ENCODE data around the gene PGA5. TPM values are rescaled to one million over a fixed set of nuclear protein-coding genes. Genes with fewer than 3 reads are reported as not detected.
A peak's percentile ranks its signal among the peaks of the same experiment; 100 is the strongest.

Gene PGA5
- total RNA-seq, 6 experiments from 2014 or later: 0.20 to 1.00 TPM; not detected in 4

- H3K27me3 ChIP-seq: no peaks in the 10 kb centered on the region
- TF ChIP-seq CTCF (IDR thresholded peaks at IDR 0.05): peak; percentile 81 to 92 (median 86)
- TF ChIP-seq POLR2A (IDR thresholded peaks at IDR 0.05): no peak
- peak; percentile 64 to 76 (median 69) for DNase-seq
- H3K4me1 ChIP-seq: no peaks in the 10 kb centered on the region
- peak; percentile 89 to 97 (median 94) for ATAC-seq
- no peaks in the 10 kb centered on the region for H3K9me3 ChIP-seq
- no peaks in the 10 kb centered on the region for H3K36me3 ChIP-seq
- H3K4me3 ChIP-seq: no peak overlapping the region
- intact Hi-C loops (cut with DNase I): no loop called here
- no peak overlapping the region for H3K27ac ChIP-seq
- WGBS (ENCODE audit: insufficient coverage, low coverage, low lambda C conversion rate, missing lambda C conversion rate): 57% methylated on average over 3 of the region's 12 CpGs
Observed at GRCh38 chr11:61254403-61255025, 13.5 kb downstream of the PGA5 start.

DNA sequence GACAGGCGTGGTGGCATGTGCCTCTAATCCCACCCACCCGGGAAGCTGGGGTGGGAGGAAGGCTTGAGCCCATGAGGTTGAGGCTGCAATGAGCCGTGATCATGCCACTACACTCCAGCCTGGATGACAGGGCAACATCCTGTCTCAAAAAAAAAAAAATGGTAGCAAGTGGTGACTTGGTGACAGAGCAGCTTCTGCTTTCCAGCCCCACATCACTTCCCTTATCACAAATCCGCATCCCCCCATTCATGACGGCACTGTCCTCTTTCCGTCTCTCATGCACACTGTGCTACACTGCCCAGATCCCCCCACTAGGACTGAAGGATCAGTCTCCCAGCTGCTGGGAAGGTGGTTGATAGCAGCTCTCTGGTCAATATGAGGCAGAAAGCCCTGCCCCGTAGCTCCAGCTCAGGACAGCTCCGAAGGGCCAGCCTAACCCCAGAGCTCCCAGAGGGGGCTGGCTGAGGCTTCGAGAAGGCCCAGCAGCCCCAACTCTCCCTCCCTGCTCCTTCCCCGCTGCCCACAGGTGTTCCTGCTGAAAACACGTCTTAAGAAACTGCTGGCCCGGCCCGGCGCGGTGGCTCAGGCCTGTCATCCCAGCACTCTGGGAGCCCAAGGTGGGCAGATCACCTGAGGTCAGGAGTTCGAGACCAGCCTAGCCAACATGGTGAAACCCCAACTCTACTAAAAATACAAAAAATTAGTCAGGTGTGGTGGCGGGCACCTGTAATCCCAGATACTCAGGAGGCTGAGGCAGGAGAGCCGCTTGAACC, 15.9 kb downstream of the PGA5 start:
- ATAC-seq: no peak
- intact Hi-C loops (cut with DNase I): no loop called here
- DNase-seq: no peak
- Histone ChIP-seq H3K36me3 (no peaks in the 10 kb centered on the region), H3K4me1 (no peaks in the 10 kb centered on the region), H3K27me3 (no peaks in the 10 kb centered on the region), H3K9me3 (no peaks in the 10 kb centered on the region), H3K4me3 (no peak overlapping the region), H3K27ac (no peak overlapping the region)
- no peak for TF ChIP-seq CTCF (IDR thresholded peaks at IDR 0.05)
- no peak for TF ChIP-seq POLR2A (IDR thresholded peaks at IDR 0.05)
- 78% methylated on average over 8 of the region's 18 CpGs for WGBS (ENCODE audit: insufficient coverage, low coverage, low lambda C conversion rate, missing lambda C conversion rate)

DNA sequence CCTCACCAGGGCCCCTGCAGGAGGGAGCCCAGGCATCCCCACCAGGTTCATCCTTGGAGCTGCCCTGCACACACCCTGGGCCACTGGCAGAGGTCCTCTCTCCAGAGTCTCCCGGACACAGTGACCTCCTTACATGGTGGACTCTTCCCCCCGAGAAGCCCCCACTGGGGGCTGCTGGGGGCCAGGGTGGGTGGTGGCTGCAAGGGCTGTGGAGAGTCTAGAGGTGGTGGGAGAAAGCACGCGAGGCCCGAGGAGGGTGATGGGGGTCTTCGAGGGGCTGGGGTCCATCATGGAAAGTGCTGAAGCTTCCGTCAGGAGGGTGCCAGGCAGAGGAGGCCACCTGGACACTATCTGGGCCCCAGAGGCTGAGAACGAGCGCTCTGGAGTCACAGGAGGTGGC, 17.6 kb downstream of the PGA5 start:
- intact Hi-C loops (cut with DNase I): no loop called here
- DNase-seq (no peak), ATAC-seq (no peak)
- H3K4me3 ChIP-seq: no peak overlapping the region
- WGBS (ENCODE audit: insufficient coverage, low coverage, low lambda C conversion rate, missing lambda C conversion rate): 81% methylated on average over 4 of the region's 9 CpGs
- no peaks in the 10 kb centered on the region for H3K36me3 ChIP-seq
- H3K27ac ChIP-seq: no peak overlapping the region
- TF ChIP-seq POLR2A (IDR thresholded peaks at IDR 0.05) (no peak), CTCF (IDR thresholded peaks at IDR 0.05) (no peak)
- no peaks in the 10 kb centered on the region for H3K9me3 ChIP-seq
- H3K27me3 ChIP-seq: no peaks in the 10 kb centered on the region
- no peaks in the 10 kb centered on the region for H3K4me1 ChIP-seq

DNA sequence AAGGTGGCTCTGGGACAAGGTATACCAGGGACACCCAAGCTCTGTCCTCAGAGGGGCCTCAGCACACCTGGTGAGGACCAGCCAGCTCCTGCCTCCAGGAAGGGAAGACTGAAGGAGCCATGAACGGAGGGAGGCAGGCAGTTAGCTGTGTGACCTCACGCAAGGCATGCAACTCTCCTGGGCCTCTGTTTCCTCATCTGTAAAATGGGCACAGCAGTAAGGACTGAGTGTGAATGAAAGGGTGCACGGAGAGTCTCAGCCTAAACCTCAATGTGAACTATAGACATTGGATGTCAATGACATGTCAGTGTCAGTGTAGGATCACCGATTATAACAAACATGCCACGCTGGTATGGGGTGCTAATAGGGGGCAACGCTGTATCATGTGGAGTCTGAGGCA, 18.4 kb downstream of the PGA5 start:
- ATAC-seq: no peak
- no peak for TF ChIP-seq POLR2A (IDR thresholded peaks at IDR 0.05)
- TF ChIP-seq CTCF (IDR thresholded peaks at IDR 0.05): no peak
- no peaks in the 10 kb centered on the region for H3K9me3 ChIP-seq
- peaks cover 0 to 3% (median under 1%) of the 10 kb centered on the region in 4 donors for H3K4me1 ChIP-seq
- no peak overlapping the region for H3K27ac ChIP-seq
- DNase-seq: no peak
- H3K4me3 ChIP-seq: no peak overlapping the region
- 92% methylated on average over 5 of the region's 6 CpGs for WGBS (ENCODE audit: insufficient coverage, low coverage, low lambda C conversion rate, missing lambda C conversion rate)
- H3K27me3 ChIP-seq: no peaks in the 10 kb centered on the region
- no peaks in the 10 kb centered on the region for H3K36me3 ChIP-seq
- intact Hi-C loops (cut with DNase I): no loop called here
